AG04449 (cell line): Measurements from ENCODE around the gene AJM1.
"Not testable (repeated sequence)": the region's sequence is repeated elsewhere in the genome, so short reads cannot be mapped to it uniquely, and the experiment has no call there.

Experiments
- CTCF ChIA-PET: fragments of 350-600 bp; formaldehyde crosslinking; extraction: SDS; loops from one replicate; lab custom pipeline; 2021; ENCODE audit warnings: antibody characterized with exemption; lab: Yijun Ruan, JAX
- POLR2A ChIA-PET: fragments of 400-600, 350-600 bp; formaldehyde crosslinking; extraction: SDS; loops from one replicate; lab custom pipeline; 2020; ENCODE audit warnings: antibody characterized with exemption, inconsistent platforms; lab: Yijun Ruan, JAX
- DNase-seq: peaks from one replicate; pipeline ENCODE4 v3.0.0-alpha.2; 2010; ENCODE audit warnings: low read depth, low spot score
- H3K4me3 ChIP-seq: 2 replicates; pipeline ENCODE4 v1.5.1; 2011; ENCODE audit warnings: low read depth, mild to moderate bottlenecking, control low read depth, low read length
- TF ChIP-seq, protein P1 (sequence below): IDR thresholded peaks from one replicate; pipeline ENCODE4 v1.5.1; 2011; ENCODE audit warnings: mild to moderate bottlenecking, moderate library complexity, low read length, control low read depth, inconsistent platforms; ENCODE audit not compliant: insufficient read depth; ENCODE audit errors: missing control alignments

The AJM1 gene

DNA sequence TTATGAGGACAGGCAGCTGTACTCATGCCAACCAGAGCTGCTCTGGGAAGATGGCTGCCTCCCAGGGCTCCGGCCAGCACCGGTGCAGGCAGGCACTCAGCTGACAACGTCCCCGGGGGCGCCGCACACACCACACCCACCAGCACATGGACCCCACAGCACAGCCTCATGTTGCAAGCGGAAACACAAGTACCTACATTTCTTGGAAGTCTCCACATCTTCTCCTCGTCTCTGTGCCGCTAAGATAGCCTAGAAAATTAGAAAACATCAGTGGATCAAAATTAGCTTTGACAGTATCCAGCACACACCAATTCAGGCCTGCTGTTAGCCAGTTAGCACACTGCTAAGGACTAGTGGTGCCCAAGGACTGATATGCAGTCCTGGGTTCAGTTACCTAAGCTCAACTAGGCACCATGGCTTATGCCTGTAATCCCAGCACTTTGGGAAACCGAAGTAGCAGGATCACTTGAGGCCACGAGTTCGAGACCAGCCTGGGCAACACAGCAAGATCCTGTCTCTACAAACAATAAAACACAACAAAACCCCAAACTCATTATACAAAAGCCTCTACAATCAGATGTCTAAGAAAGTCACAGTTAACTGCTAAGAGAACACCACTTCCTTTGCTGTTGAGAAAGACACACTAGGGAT, 21.5 kb downstream of the AJM1 start:
- H3K4me3 ChIP-seq: no peak overlapping the region
- CTCF ChIA-PET: interaction anchor here (1.7 kb wide), 1 partner anchor 21 kb away, joined by 6 read pairs; the partner anchor contains the start of gene AJM1
- no peak for DNase-seq
- POLR2A ChIA-PET: interaction anchor here (1.8 kb wide), 1 partner anchor 12 kb away, joined by 4 read pairs; the partner anchor contains the start of gene MAMDC4
- TF ChIP-seq, protein P1, sequence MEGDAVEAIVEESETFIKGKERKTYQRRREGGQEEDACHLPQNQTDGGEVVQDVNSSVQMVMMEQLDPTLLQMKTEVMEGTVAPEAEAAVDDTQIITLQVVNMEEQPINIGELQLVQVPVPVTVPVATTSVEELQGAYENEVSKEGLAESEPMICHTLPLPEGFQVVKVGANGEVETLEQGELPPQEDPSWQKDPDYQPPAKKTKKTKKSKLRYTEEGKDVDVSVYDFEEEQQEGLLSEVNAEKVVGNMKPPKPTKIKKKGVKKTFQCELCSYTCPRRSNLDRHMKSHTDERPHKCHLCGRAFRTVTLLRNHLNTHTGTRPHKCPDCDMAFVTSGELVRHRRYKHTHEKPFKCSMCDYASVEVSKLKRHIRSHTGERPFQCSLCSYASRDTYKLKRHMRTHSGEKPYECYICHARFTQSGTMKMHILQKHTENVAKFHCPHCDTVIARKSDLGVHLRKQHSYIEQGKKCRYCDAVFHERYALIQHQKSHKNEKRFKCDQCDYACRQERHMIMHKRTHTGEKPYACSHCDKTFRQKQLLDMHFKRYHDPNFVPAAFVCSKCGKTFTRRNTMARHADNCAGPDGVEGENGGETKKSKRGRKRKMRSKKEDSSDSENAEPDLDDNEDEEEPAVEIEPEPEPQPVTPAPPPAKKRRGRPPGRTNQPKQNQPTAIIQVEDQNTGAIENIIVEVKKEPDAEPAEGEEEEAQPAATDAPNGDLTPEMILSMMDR: no peak

DNA sequence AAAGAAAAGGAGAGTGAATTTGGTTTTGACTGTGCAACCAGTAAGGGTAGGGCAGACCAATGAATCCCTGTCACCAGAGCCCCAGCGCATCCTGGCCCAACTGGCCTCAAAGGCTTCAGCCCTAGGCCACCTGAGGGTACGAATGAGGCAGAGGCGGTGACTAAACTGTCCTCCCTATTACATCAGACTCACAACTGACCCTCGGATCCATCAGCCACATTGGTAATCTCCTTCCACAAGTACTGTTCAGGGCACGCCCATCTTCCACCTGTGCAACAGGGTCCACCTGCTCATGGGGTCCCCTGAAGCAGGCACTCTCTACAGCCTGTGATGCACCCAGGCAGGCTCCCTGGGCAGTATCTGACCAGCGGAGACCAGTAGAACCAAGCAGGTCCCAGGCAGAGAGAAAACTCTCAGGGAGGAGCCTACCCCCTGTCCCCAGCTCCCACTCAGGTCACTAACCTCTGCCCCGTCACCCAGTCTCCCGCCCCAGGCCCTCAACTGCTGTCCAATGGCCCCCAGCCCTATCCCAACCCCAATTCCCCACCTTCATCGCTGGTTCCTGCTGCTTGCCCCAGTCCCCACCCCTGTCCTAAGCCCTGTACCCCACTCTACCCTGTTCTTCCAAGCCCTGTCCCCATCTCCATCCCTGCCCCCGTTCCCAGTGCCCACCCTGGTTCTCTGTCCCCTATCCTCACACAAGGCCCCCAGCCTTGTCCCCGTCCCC, 22.9 kb downstream of the AJM1 start:
- ChIA-PET POLR2A (interaction anchor here (1.4 kb wide), 1 partner anchor 18 kb away, joined by 4 read pairs; no protein-coding TSS in a partner anchor), CTCF (no interaction called here)
- TF ChIP-seq, protein P1: no peak
- DNase-seq: no peak
- peak overlapping the region; percentile 78 for H3K4me3 ChIP-seq

GRCh38 chr9:136865768-136866103, 23.5 kb downstream of the AJM1 start:
- peak overlapping the region; percentile 78 for H3K4me3 ChIP-seq
- ChIA-PET CTCF (no interaction called here), POLR2A (interaction anchor here (1.0 to 1.4 kb wide), 2 partner anchors 18 to 20 kb away, joined by 4 to 7 read pairs; partner anchors contain the start of gene TRAF2)
- TF ChIP-seq, protein P1: no peak
- DNase-seq: no peak

- CTCF ChIA-PET, POLR2A ChIA-PET, DNase-seq: not testable (repeated sequence)
- H3K4me3 ChIP-seq: peak overlapping the region; percentile 78
Observed at GRCh38 chr9:136866898-136867421, 24.7 kb downstream of the AJM1 start.

DNA sequence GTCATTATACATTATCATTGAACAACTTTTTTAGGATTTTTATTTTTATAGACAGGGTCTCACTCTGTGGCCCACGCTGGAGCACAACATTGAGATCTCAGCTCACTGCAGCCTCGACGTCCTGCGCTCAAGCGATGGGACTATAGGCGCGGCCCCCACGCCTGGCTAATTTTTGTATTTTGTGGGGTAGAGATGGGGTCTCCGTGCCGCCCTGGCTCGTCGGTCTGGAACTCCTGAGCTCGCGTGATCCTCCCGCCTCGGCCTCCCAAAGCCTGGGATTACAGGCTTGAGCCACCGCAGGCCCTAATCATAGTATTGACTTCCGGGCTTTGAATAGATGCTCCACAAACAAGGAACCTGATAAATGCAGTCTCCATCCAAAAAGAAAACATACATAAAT, 25.2 kb downstream of the AJM1 start:
- H3K4me3 ChIP-seq: no peak overlapping the region
- POLR2A ChIA-PET: no interaction called here
- CTCF ChIA-PET: no interaction called here
- TF ChIP-seq, protein P1: no peak
- no peak for DNase-seq

DNA sequence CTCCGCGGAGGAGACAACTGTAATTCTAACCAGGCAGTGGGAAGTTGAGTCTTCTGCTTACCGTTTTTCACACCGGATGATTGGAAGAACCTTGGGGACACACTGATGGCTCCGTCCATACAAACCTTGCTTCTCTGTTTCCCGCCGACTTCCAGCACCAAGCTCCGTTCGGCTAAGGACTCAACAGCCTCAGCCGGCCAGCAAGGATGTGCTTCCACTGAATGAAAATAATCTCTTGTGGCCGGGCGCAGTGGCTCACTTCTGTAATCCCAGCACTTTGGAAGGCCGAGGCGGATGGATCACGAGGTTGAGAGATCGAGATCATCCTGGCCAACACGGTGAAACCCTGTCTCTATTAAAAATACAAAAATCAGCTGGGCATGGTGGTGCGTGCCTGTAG, 25.6 kb downstream of the AJM1 start:
- DNase-seq: no peak
- ChIA-PET POLR2A (no interaction called here), CTCF (no interaction called here)
- TF ChIP-seq, protein P1: no peak
- H3K4me3 ChIP-seq: no peak overlapping the region
